ENCODE measurements around the gene CABP4.
"Not testable (repeated sequence)": the region's sequence is repeated elsewhere in the genome, so short reads cannot be mapped to it uniquely, and the experiment has no call there.

DNA sequence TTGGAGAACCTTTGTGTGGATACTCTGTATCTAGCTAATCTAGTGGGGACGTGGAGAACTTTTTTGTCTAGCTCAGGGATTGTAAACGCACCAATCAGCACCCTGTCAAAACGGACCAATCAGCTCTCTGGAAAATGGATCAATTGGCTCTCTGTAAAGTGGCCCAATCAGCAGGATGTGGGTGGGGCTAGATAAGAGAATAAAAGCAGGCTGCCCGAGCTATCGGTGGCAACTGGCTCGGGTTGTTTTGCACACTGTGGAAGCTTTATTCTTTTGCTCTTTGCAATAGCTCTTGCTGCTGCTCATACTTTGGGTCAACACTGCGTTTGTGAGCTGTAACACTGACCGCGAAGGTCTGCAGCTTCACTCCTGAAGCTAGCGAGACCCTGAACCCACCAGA is 21.5 kb downstream of the CABP4 start:
- TF ChIP-seq, protein P1, sequence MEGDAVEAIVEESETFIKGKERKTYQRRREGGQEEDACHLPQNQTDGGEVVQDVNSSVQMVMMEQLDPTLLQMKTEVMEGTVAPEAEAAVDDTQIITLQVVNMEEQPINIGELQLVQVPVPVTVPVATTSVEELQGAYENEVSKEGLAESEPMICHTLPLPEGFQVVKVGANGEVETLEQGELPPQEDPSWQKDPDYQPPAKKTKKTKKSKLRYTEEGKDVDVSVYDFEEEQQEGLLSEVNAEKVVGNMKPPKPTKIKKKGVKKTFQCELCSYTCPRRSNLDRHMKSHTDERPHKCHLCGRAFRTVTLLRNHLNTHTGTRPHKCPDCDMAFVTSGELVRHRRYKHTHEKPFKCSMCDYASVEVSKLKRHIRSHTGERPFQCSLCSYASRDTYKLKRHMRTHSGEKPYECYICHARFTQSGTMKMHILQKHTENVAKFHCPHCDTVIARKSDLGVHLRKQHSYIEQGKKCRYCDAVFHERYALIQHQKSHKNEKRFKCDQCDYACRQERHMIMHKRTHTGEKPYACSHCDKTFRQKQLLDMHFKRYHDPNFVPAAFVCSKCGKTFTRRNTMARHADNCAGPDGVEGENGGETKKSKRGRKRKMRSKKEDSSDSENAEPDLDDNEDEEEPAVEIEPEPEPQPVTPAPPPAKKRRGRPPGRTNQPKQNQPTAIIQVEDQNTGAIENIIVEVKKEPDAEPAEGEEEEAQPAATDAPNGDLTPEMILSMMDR (conservative IDR thresholded peaks at IDR 0.05; ENCODE audit: low read depth, low read length) = not testable (repeated sequence)
- TF ChIP-seq EZH2phosphoT487 (IDR thresholded peaks at IDR 0.05; ENCODE audit: borderline replicate concordance, low read length) = not testable (repeated sequence)

All from PC-3 (cell line).